H1 (cell line): ENCODE data around the gene MUC4. TPM values are rescaled to one million over a fixed set of nuclear protein-coding genes. Genes with fewer than 3 reads are reported as not detected.

Experiments used
- CTCF ChIA-PET: fragments of 300-600 bp; sonication (Branson Sonifier 250); formaldehyde crosslinking; loops from one replicate; lab custom pipeline; 2021; ENCODE audit not compliant: partially characterized antibody; lab: Charles Lee
- POLR2A ChIA-PET: fragments of 300-600 bp; sonication (Branson Sonifier 250); formaldehyde crosslinking; loops from one replicate; lab custom pipeline; 2021; ENCODE audit warnings: inconsistent platforms; ENCODE audit not compliant: partially characterized antibody; lab: Charles Lee
- DNase-seq, 2 experiments: peaks; one replicate each; pipeline versions ENCODE4 v3.0.0 to v3.0.0-alpha.2; 2010 to 2022; ENCODE audit warnings: low spot score in 2 of 2, low read depth in 1 of 2, mixed read lengths in 1 of 2
- FAIRE-seq: peaks from 2 replicates; lab custom pipeline; 2011; peaks lifted over from hg19 to GRCh38; lab: Jason Lieb, UNC
- H2AFZ ChIP-seq: 2 replicates; pipeline ENCODE4 v1.8.1; 2012; ENCODE audit warnings: low read length, inconsistent platforms
- H2AK5ac ChIP-seq: 2 replicates; pipeline ENCODE4 v1.6.1; 2013; ENCODE audit warnings: low read depth, low read length
- H2BK120ac ChIP-seq: replicated peaks from 2 replicates; pipeline ENCODE3; 2013; ENCODE audit warnings: low read depth, low read length, inconsistent platforms
- H2BK12ac ChIP-seq: 2 replicates; pipeline ENCODE4 v1.6.1; 2013; ENCODE audit warnings: low read depth, low read length
- H2BK15ac ChIP-seq: 2 replicates; pipeline ENCODE4 v1.6.1; 2013; ENCODE audit warnings: low read length
- H2BK20ac ChIP-seq: 2 replicates; pipeline ENCODE4 v1.6.1; 2013; ENCODE audit warnings: low read length
- H2BK5ac ChIP-seq: 2 replicates; pipeline ENCODE4 v1.6.1; 2013; ENCODE audit warnings: low read depth, low read length
- H3K14ac ChIP-seq: 2 replicates; pipeline ENCODE4 v1.6.1; 2013; ENCODE audit warnings: inconsistent platforms; ENCODE audit not compliant: insufficient read length
- H3K18ac ChIP-seq: 2 replicates; pipeline ENCODE4 v1.6.1; 2013; ENCODE audit warnings: low read length; ENCODE audit errors: extremely low read depth
- H3K23ac ChIP-seq: 2 replicates; pipeline ENCODE4 v1.6.1; 2013; ENCODE audit warnings: inconsistent platforms; ENCODE audit not compliant: insufficient read length
- H3K23me2 ChIP-seq: 2 replicates; pipeline ENCODE4 v1.6.1; 2013; ENCODE audit warnings: low read depth, low read length
- H3K27ac ChIP-seq: 2 replicates; pipeline ENCODE4 v1.6.1; 2011; ENCODE audit warnings: low read depth, low read length, inconsistent platforms
- H3K27me3 ChIP-seq, 4 experiments: replicated peaks in 1 of 4; 1 replicate in 1 of 4; 2 replicates in 3 of 4; pipeline versions ENCODE4 v1.6.1 to v1.8.1; 2011 to 2013; ENCODE audit warnings: low read length in 3 of 4, mild to moderate bottlenecking in 3 of 4, inconsistent platforms in 2 of 4, mixed read lengths in 2 of 4, moderate library complexity in 1 of 4; ENCODE audit not compliant: control insufficient read depth in 3 of 4, insufficient read depth in 3 of 4; ENCODE audit errors: extremely low read depth in 1 of 4
- H3K36me3 ChIP-seq, 4 experiments: 2 replicates each; pipeline versions ENCODE4 v1.6.1 to v1.8.1; 2011 to 2013; ENCODE audit warnings: mild to moderate bottlenecking in 4 of 4, low read length in 3 of 4, moderate library complexity in 2 of 4, control low read depth in 1 of 4, inconsistent platforms in 1 of 4; ENCODE audit not compliant: insufficient read depth in 4 of 4, control insufficient read depth in 2 of 4
- H3K4ac ChIP-seq: replicated peaks from 2 replicates; pipeline ENCODE3; 2013; ENCODE audit warnings: low read length, low read depth, mixed read lengths, inconsistent platforms; ENCODE audit not compliant: insufficient read length
- H3K4me1 ChIP-seq, 4 experiments: replicated peaks in 1 of 4; 1 replicate in 1 of 4; 2 replicates in 3 of 4; pipeline versions ENCODE4 v1.6.1 to v1.8.1; 2011 to 2013; ENCODE audit warnings: low read length in 3 of 4, inconsistent platforms in 2 of 4, mixed read lengths in 1 of 4; ENCODE audit not compliant: insufficient read depth in 4 of 4, control insufficient read depth in 3 of 4
- H3K4me2 ChIP-seq, 2 experiments: 2 replicates each; pipeline versions ENCODE4 v1.6.1 to v1.8.1; 2011 to 2013; ENCODE audit warnings: low read depth in 2 of 2, low read length in 2 of 2, control low read depth in 1 of 2, inconsistent platforms in 1 of 2, mild to moderate bottlenecking in 1 of 2; ENCODE audit not compliant: insufficient read depth in 1 of 2
- H3K4me3 ChIP-seq, 4 experiments: fragments of 200-600, 300-600 bp in 1 of 4; sonication (generic), shearing (Covaris generic), sonication (Bioruptor Twin) in 1 of 4; 2 replicates each; pipeline versions ENCODE4 v1.5.1 to v1.8.1; 2011 to 2016; ENCODE audit warnings: low read length in 4 of 4, low read depth in 3 of 4, control low read depth in 2 of 4, inconsistent platforms in 2 of 4, mild to moderate bottlenecking in 2 of 4, mixed read lengths in 1 of 4, moderate library complexity in 1 of 4; ENCODE audit not compliant: insufficient read depth in 2 of 4; ENCODE audit errors: extremely low read depth in 1 of 4
- H3K56ac ChIP-seq: replicated peaks from 2 replicates; pipeline ENCODE3; 2013; ENCODE audit warnings: low read depth, mild to moderate bottlenecking, mixed read lengths, low read length, inconsistent platforms; ENCODE audit not compliant: insufficient read length
- H3K79me1 ChIP-seq: 2 replicates; pipeline ENCODE4 v1.6.1; 2013; ENCODE audit warnings: low read depth, low read length, control low read depth
- H3K79me2 ChIP-seq, 2 experiments: 2 replicates each; pipeline versions ENCODE4 v1.6.1 to v1.8.1; 2012 to 2013; ENCODE audit warnings: low read length in 2 of 2, mild to moderate bottlenecking in 2 of 2, inconsistent platforms in 1 of 2; ENCODE audit not compliant: insufficient read depth in 2 of 2, control insufficient read depth in 1 of 2
- H3K9ac ChIP-seq, 4 experiments: replicated peaks in 1 of 4; 1 replicate in 1 of 4; 2 replicates in 3 of 4; pipeline versions ENCODE4 v1.6.1 to v1.8.1; 2011 to 2013; ENCODE audit warnings: low read depth in 3 of 4, low read length in 3 of 4, control low read depth in 2 of 4, mild to moderate bottlenecking in 2 of 4, moderate library complexity in 2 of 4, inconsistent platforms in 1 of 4; ENCODE audit errors: extremely low read depth in 1 of 4
- H3K9me3 ChIP-seq, 2 experiments: 2 replicates each; pipeline versions ENCODE4 v1.6.1 to v1.8.1; 2012 to 2013; ENCODE audit warnings: mild to moderate bottlenecking in 2 of 2, moderate library complexity in 2 of 2, control low read depth in 1 of 2, inconsistent platforms in 1 of 2, low read depth in 1 of 2, low read length in 1 of 2, mixed read lengths in 1 of 2; ENCODE audit not compliant: insufficient read depth in 2 of 2
- H4K20me1 ChIP-seq, 2 experiments: replicated peaks in 1 of 2; 2 replicates each; pipeline versions ENCODE3 to v1.8.1; 2011 to 2013; ENCODE audit warnings: inconsistent platforms in 2 of 2, low read length in 2 of 2, mild to moderate bottlenecking in 1 of 2; ENCODE audit not compliant: insufficient read depth in 2 of 2, control insufficient read depth in 1 of 2
- H4K5ac ChIP-seq: 2 replicates; pipeline ENCODE4 v1.6.1; 2013; ENCODE audit warnings: low read length, low read depth, mixed read lengths, inconsistent platforms; ENCODE audit not compliant: insufficient read length
- H4K8ac ChIP-seq: 2 replicates; pipeline ENCODE4 v1.8.0; 2013; ENCODE audit warnings: mild to moderate bottlenecking, moderate library complexity, low read length, inconsistent platforms; ENCODE audit not compliant: insufficient read depth; ENCODE audit errors: extremely low read depth
- H4K91ac ChIP-seq: replicated peaks from 2 replicates; pipeline ENCODE3; 2013; ENCODE audit warnings: low read length, mixed read lengths, inconsistent platforms; ENCODE audit not compliant: insufficient read length
- ATF2 ChIP-seq: IDR thresholded peaks from 2 replicates; pipeline ENCODE4 v1.6.1; 2012; ENCODE audit warnings: low read length, inconsistent platforms
- BACH1 ChIP-seq: IDR thresholded peaks from 2 replicates; pipeline ENCODE4 v1.6.1; 2012; ENCODE audit warnings: low read length, improper control_type of control experiment
- CHD1 ChIP-seq: IDR thresholded peaks from 2 replicates; pipeline ENCODE4 v1.6.1; 2012; ENCODE audit warnings: low read depth, low read length, improper control_type of control experiment
- E2F6 ChIP-seq: IDR thresholded peaks from 2 replicates; pipeline ENCODE4 v1.6.1; 2012; ENCODE audit warnings: inconsistent platforms
- HDAC2 ChIP-seq, 2 experiments: fragments of 300-600 bp in 1 of 2; sonication (generic) in 1 of 2; IDR thresholded peaks; 2 replicates each; pipeline ENCODE4 v1.6.1; 2011 to 2012; ENCODE audit warnings: low read depth in 2 of 2, low read length in 2 of 2, mild to moderate bottlenecking in 2 of 2, moderate library complexity in 2 of 2, borderline replicate concordance in 1 of 2, inconsistent platforms in 1 of 2
- KDM5A ChIP-seq: fragments of 200-600 bp; IDR thresholded peaks from 2 replicates; pipeline ENCODE4 v1.7.1; 2012; ENCODE audit warnings: mild to moderate bottlenecking, low read length, inconsistent platforms, mixed read lengths
- POLR2AphosphoS5 ChIP-seq: IDR thresholded peaks from 2 replicates; pipeline ENCODE4 v1.6.1; 2011; ENCODE audit warnings: low read depth, low read length
- RAD21 ChIP-seq, 2 experiments: IDR thresholded peaks in 1 of 2; conservative IDR thresholded peaks in 1 of 2; 2 replicates each; pipeline ENCODE4 v1.6.1; 2011; ENCODE audit warnings: low read depth in 2 of 2, low read length in 2 of 2, improper control_type of control experiment in 1 of 2, inconsistent platforms in 1 of 2, mild to moderate bottlenecking in 1 of 2, moderate library complexity in 1 of 2
- RFX5 ChIP-seq: IDR thresholded peaks from 2 replicates; pipeline ENCODE4 v1.6.1; 2011; ENCODE audit warnings: low read depth, low read length, improper control_type of control experiment, borderline replicate concordance
- WGBS, 2 experiments: shearing (Covaris generic) in 1 of 2; methylation state at CpG; one replicate each; pipeline versions ENCODE4 v1.1.6 to v1.1.7; 2013 to 2015; ENCODE audit warnings: low lambda C conversion rate in 2 of 2, mixed read lengths in 2 of 2, inconsistent platforms in 1 of 2, low coverage in 1 of 2, missing lambda C conversion rate in 1 of 2; ENCODE audit not compliant: insufficient replicate concordance in 2 of 2, insufficient coverage in 1 of 2, insufficient read length in 1 of 2; ENCODE audit errors: extremely low coverage in 1 of 2, missing lambda C conversion rate in 1 of 2; 5-methylcytosine and 5-hydroxymethylcytosine counted together
- polyA plus RNA-seq, 7 experiments: library from polyadenylated mRNA; depleted of rRNA in 3 of 7; stranded (reverse) in 5 of 7; unstranded in 2 of 7; fragments of >200 nt in 5 of 7; fragments of 200-250 nt in 2 of 7; gene quantifications; 1 replicate in 5 of 7; 2 replicates in 1 of 7; 4 replicates in 1 of 7; pipeline versions ENCODE4 v1.2.1 to v1.2.3, GENCODE V29; 2011 to 2013; ENCODE audit warnings: missing spikeins in 2 of 7, mixed read lengths in 2 of 7
- total RNA-seq: library from RNA; stranded (reverse); fragmentation: NEBNext Ultra II Directional; extraction: Animal tissue kit (Norgen Biotek cat#: 25700); gene quantifications from 2 replicates; pipeline ENCODE4 v1.2.1, GENCODE V29; 2021

Gene MUC4
- total and polyA plus RNA-seq, 2 of the 8 experiments (the other 6 are each of a cell fraction or from before 2014, with no cell fraction given), result 0.89 to 2.0 TPM

GRCh38 chr3:195750797-195751520 is 60.8 kb downstream of the MUC4 start:
- Histone ChIP-seq H4K5ac (no peak overlapping the region), H3K27ac (no peak overlapping the region), H3K23me2 (no peaks in the 10 kb centered on the region), H3K56ac (no peak overlapping the region), H3K23ac (no peak overlapping the region), H4K20me1 (no peaks in the 10 kb centered on the region), H2BK5ac (no peak overlapping the region), H3K79me1 (no peaks in the 10 kb centered on the region), H2AFZ (no peak overlapping the region), H3K36me3 (no peaks in the 10 kb centered on the region), H2BK20ac (no peak overlapping the region), H3K14ac (no peak overlapping the region), H2BK12ac (no peak overlapping the region), H3K4ac (no peak overlapping the region), H4K8ac (no peak overlapping the region), H3K9ac (no peak overlapping the region), H3K4me3 (no peak overlapping the region), H2AK5ac (no peak overlapping the region), H3K18ac (no peak overlapping the region), H3K27me3 (peaks cover 0 to 19% (median 16%) of the 10 kb centered on the region in 4 experiments; a peak in 6 of 7 replicates), H2BK120ac (no peak overlapping the region), H2BK15ac (no peak overlapping the region), H3K79me2 (no peaks in the 10 kb centered on the region), H3K4me2 (no peak overlapping the region), H4K91ac (no peak overlapping the region), H3K4me1 (peaks cover 0 to 5% (median 0%) of the 10 kb centered on the region in 4 experiments; a peak in 2 of 7 replicates), H3K9me3 (peaks cover 0 to 6% of the 10 kb centered on the region in 2 experiments; a peak in 1 of 4 replicates)
- 90% methylated on average over 24 of the region's 30 CpGs; no CpG with 5 or more reads in 1 of the 2 experiments for WGBS, 2 experiments
- POLR2A ChIA-PET, result no interaction called here
- no peak for DNase-seq
- no peak for FAIRE-seq
- CTCF ChIA-PET, result interaction anchor here (1.4 kb wide), 1 partner anchor 100 kb away, joined by 3 read pairs; no protein-coding TSS in a partner anchor
- TF ChIP-seq CHD1 (no peak), POLR2AphosphoS5 (no peak), HDAC2 (IDR thresholded peaks at IDR 0.05; ENCODE audit: borderline replicate concordance in 1 of 2, low read depth in 2 of 2, low read length in 2 of 2) (no peak), BACH1 (no peak), KDM5A (no peak), ATF2 (no peak), RFX5 (no peak), RAD21 (IDR thresholded peaks at IDR 0.05 in 1 of 2, conservative IDR thresholded peaks at IDR 0.05 in 1 of 2; ENCODE audit: low read depth in 2 of 2, low read length in 2 of 2) (no peak), E2F6 (no peak)
